ENCODE data around the gene VPS13D. TPM values are rescaled to one million over a fixed set of nuclear protein-coding genes. Genes with fewer than 3 reads are reported as not detected.

The VPS13D gene
- total RNA-seq, 1 experiment from 2014 or later: 29.0 TPM

GRCh38 chr1:12412439-12412838 is 182.6 kb downstream of the VPS13D start:
- POLR2A ChIA-PET: no interaction called here
- no peak overlapping the region for H3K4me3 Mint-ChIP-seq
- ATAC-seq: no peak
- H3K27me3 Mint-ChIP-seq (ENCODE audit: low read depth): peaks cover 3% of the 10 kb centered on the region; the same call in 1 of the 2 replicates
- TF ChIP-seq CREM (CRISPR knock-in tag; IDR thresholded peaks at IDR 0.05): no peak
- TF ChIP-seq ESRRA (CRISPR knock-in tag; IDR thresholded peaks at IDR 0.05; ENCODE audit: borderline replicate concordance): no peak
- TF ChIP-seq GTF2I (CRISPR knock-in tag; conservative IDR thresholded peaks at IDR 0.05): no peak
- CTCF ChIA-PET: no interaction called here
- no peak for DNase-seq (ENCODE audit: low spot score)
- no peak overlapping the region for H3K27ac Mint-ChIP-seq
- peaks cover 28% of the 10 kb centered on the region for H3K36me3 Mint-ChIP-seq
- H3K9me3 Mint-ChIP-seq: peaks cover 14% of the 10 kb centered on the region
- H3K4me1 Mint-ChIP-seq: peaks cover 3% of the 10 kb centered on the region; the same call in 1 of the 2 replicates

GRCh38 chr1:12413664-12414410 is 184.0 kb downstream of the VPS13D start:
- CTCF ChIA-PET: no interaction called here
- H3K27me3 Mint-ChIP-seq (ENCODE audit: low read depth): peaks cover 3% of the 10 kb centered on the region; the same call in 1 of the 2 replicates

More at GRCh38 chr1:12413664-12414410, 184.0 kb downstream of the VPS13D start:
- no peak for TF ChIP-seq AR (CRISPR knock-in tag; IDR thresholded peaks at IDR 0.05)
- no peak for TF ChIP-seq RORB (CRISPR knock-in tag; IDR thresholded peaks at IDR 0.05)
- TF ChIP-seq ZNF425 (CRISPR knock-in tag; conservative IDR thresholded peaks at IDR 0.05): no peak
- no peak for TF ChIP-seq NR1H2 (CRISPR knock-in tag; IDR thresholded peaks at IDR 0.05)
- no peak for TF ChIP-seq ATF2 (CRISPR knock-in tag; IDR thresholded peaks at IDR 0.05; ENCODE audit: borderline replicate concordance, low read depth)
- TF ChIP-seq FOXP4 (CRISPR knock-in tag; IDR thresholded peaks at IDR 0.05): no peak
- no peak for TF ChIP-seq ZBTB43 (CRISPR knock-in tag; IDR thresholded peaks at IDR 0.05)
- no peak for TF ChIP-seq E2F1 (CRISPR knock-in tag; IDR thresholded peaks at IDR 0.05)
- no peak for TF ChIP-seq ZNF532 (CRISPR knock-in tag; IDR thresholded peaks at IDR 0.05; ENCODE audit: borderline replicate concordance)
- POLR2A ChIA-PET: no interaction called here
- H3K36me3 Mint-ChIP-seq: peaks cover 33% of the 10 kb centered on the region
- no peak overlapping the region for H3K4me3 Mint-ChIP-seq
- DNase-seq (ENCODE audit: low spot score) (no peak), ATAC-seq (no peak)
- H3K9me3 Mint-ChIP-seq: peaks cover 14% of the 10 kb centered on the region
- H3K4me1 Mint-ChIP-seq: no peaks in the 10 kb centered on the region
- H3K27ac Mint-ChIP-seq: no peak overlapping the region

Measured in WTC11 (cell line).